Left lung (tissue), 10 donors: ENCODE results near the gene LTF. TPM values are rescaled to one million over a fixed set of nuclear protein-coding genes. Genes with fewer than 3 reads are reported as not detected.
A peak's percentile ranks its signal among the peaks of the same experiment; 100 is the strongest.

Experiments
- ATAC-seq: fragments of 200-7000 bp; cut with Tn5 transposase; one replicate; pipeline ENCODE4 v1.9.1; 2020; ENCODE audit warnings: moderate library complexity
- DNase-seq, 4 donors: peaks; one replicate each; pipeline ENCODE4 v3.0.0-alpha.2; 2013 to 2020
- H3K27ac ChIP-seq, 2 donors: fragments of 200-600 bp; sonication (generic) in 1 of 2; one replicate each; pipeline versions ENCODE4 v1.5.0 to v1.8.0; 2020 to 2021
- H3K27me3 ChIP-seq, 2 donors: fragments of 200-600 bp; sonication (generic) in 1 of 2; one replicate each; pipeline versions ENCODE4 v1.5.0 to v1.8.0; 2020 to 2021
- H3K36me3 ChIP-seq, 2 donors: fragments of 200-600 bp; sonication (generic) in 1 of 2; one replicate each; pipeline versions ENCODE4 v1.5.0 to v1.8.0; 2020 to 2021
- H3K4me1 ChIP-seq, 2 donors: fragments of 200-600 bp; one replicate each; pipeline ENCODE4 v1.8.0; 2021
- H3K4me3 ChIP-seq, 2 donors: fragments of 200-600 bp; sonication (generic) in 1 of 2; one replicate each; pipeline versions ENCODE4 v1.5.0 to v1.8.0; 2020 to 2021; ENCODE audit warnings: mild to moderate bottlenecking in 1 of 2
- H3K9me3 ChIP-seq, 2 donors: fragments of 200-600 bp; sonication (generic) in 1 of 2; one replicate each; pipeline versions ENCODE4 v1.5.0 to v1.8.0; 2020 to 2021
- intact Hi-C, 2 donors: fragments of 100-400 bp; cut with DNase I; formaldehyde crosslinking; loops; one replicate each; pipeline versions ENCODE4 v1.11.2 to v1.14.2; 2022
- polyA plus RNA-seq, 6 donors: library from polyadenylated mRNA; unstranded; fragments of 120-200 nt; gene quantifications; one replicate each; pipeline ENCODE4 v1.2.1, GENCODE V29; 2013; ENCODE audit not compliant: insufficient read length in 6 of 6
- total RNA-seq, 2 donors: library from RNA; stranded (reverse); fragmentation: NEBNext Ultra II Directional; extraction: Animal tissue kit (Norgen Biotek cat#: 25700); gene quantifications; one replicate each; pipeline ENCODE4 v1.2.1, GENCODE V29; 2021
- TF ChIP-seq, protein P1 (sequence below), 2 donors: fragments of 200-600 bp; sonication (generic) in 1 of 2; IDR thresholded peaks; one replicate each; pipeline versions ENCODE4 v1.5.0 to v1.8.0; 2021; ENCODE audit warnings: antibody characterized with exemption in 2 of 2
- donor health status: DM: no; HTN: yes; CAD: no.
- donor health status: DM: no; HTN: no; CAD: no.

Gene LTF
- total and polyA plus RNA-seq, 8 donors = 2.3 to 113 (median 5.5) TPM

DNA sequence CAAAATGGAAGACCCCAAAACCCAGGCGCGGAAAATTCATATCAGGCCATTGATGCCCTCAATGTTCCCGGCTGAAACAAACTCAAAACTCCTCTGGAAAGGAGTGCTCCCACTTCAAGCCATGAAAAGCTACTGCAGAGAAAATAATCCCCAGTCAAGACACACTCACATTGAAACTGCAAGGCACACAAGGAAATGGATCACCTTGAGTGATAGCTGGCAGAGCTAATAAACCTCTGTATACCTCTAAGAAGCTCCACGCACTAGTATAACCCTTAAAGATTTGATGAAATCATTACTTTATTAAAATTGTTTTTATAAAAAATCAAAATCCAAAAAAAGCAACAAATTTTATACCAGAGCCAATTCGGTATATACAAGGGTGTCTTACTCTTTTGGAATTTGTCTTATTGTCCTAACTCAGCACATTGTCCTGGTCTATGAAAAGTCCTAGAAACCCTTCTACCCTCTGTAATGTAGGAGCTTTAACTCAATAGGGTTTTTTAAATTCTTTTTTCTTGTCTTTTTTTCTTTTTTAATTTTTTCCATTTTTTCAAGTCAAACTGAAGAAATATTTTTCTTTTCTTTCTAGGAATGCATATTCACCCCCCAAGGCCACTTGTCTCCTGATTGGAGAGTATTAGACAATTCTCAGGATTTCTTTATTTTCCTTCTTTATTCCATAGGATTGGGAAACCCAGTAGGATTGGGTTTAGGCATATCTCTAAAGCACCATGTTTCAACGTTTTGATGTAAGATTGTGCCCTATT lies 66.3 kb downstream of the LTF start:
- DNase-seq (no peak), ATAC-seq (no peak)
- Histone ChIP-seq H3K4me3 (no peak overlapping the region), H3K27me3 (no peaks in the 10 kb centered on the region), H3K36me3 (no peaks in the 10 kb centered on the region), H3K9me3 (no peaks in the 10 kb centered on the region), H3K27ac (peak overlapping the region; percentile 7 to 60), H3K4me1 (peaks cover 30 to 72% of the 10 kb centered on the region in 2 donors)
- intact Hi-C loops = no loop called here
- TF ChIP-seq, protein P1, sequence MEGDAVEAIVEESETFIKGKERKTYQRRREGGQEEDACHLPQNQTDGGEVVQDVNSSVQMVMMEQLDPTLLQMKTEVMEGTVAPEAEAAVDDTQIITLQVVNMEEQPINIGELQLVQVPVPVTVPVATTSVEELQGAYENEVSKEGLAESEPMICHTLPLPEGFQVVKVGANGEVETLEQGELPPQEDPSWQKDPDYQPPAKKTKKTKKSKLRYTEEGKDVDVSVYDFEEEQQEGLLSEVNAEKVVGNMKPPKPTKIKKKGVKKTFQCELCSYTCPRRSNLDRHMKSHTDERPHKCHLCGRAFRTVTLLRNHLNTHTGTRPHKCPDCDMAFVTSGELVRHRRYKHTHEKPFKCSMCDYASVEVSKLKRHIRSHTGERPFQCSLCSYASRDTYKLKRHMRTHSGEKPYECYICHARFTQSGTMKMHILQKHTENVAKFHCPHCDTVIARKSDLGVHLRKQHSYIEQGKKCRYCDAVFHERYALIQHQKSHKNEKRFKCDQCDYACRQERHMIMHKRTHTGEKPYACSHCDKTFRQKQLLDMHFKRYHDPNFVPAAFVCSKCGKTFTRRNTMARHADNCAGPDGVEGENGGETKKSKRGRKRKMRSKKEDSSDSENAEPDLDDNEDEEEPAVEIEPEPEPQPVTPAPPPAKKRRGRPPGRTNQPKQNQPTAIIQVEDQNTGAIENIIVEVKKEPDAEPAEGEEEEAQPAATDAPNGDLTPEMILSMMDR (IDR thresholded peaks at IDR 0.05) = no peak

DNA sequence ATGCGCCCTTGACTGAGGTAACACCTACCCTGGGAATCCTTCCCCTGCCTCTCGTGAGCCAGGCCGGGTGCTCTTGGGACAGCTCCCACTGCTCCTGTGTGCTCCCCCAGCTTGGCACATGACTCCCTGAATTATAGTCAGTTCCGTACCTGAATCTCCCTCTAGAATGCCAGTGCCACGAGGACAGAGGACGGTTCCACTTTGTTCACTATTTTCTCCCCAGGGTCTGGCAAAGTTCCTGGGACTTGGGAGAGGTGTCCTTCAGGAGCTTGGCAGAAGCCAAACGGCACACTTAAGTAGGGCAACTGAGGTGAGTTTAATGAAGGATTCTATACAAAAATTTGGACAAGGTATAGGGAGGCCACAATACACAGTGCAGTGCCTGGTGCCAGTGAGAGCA lies 67.6 kb downstream of the LTF start:
- Histone ChIP-seq H3K9me3 (no peaks in the 10 kb centered on the region), H3K36me3 (no peaks in the 10 kb centered on the region), H3K27ac (peak overlapping the region in 1 of 2 donors; percentile 86), H3K4me3 (no peak overlapping the region), H3K27me3 (no peaks in the 10 kb centered on the region), H3K4me1 (peaks cover 30 to 83% of the 10 kb centered on the region in 2 donors)
- intact Hi-C loops = no loop called here
- DNase-seq = no peak
- ATAC-seq = peak; percentile 16
- TF ChIP-seq, protein P1 (IDR thresholded peaks at IDR 0.05) = no peak

- TF ChIP-seq, protein P1 (IDR thresholded peaks at IDR 0.05) = no peak
- Histone ChIP-seq H3K9me3 (no peaks in the 10 kb centered on the region), H3K4me1 (peaks cover 30 to 83% of the 10 kb centered on the region in 2 donors), H3K27ac (peak overlapping the region in 1 of 2 donors; percentile 86), H3K4me3 (no peak overlapping the region), H3K27me3 (no peaks in the 10 kb centered on the region), H3K36me3 (no peaks in the 10 kb centered on the region)
- ATAC-seq = peak; percentile 13
- peak in 1 of 4 donors; percentile 64 for DNase-seq
- intact Hi-C loops = no loop called here
These were observed 68.8 kb downstream of the LTF start for GRCh38 chr3:46395766-46396530.

DNA sequence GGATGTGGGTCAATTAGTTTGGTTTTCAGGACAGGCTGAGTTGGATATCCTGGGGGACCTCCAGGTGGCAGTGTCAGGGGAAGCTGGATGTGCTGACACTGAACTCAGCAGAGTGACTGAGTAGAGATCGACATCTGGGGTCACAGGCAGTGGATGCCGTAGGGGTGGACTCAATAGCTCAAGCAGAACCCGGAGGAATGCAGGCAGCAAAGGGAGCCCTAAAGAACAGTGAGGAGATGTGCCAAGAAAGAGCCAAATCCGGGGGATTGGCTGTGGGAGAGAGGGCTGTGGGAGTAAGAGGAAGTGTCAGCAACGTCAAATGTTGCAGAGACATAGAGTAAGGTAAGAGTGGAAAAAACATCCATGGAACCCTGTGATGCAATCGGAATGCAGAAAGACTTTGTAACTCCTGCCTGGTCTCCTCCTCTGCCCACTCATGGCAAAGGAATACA lies 69.5 kb downstream of the LTF start:
- TF ChIP-seq, protein P1 (IDR thresholded peaks at IDR 0.05) = no peak
- no peak overlapping the region for H3K4me3 ChIP-seq
- DNase-seq (no peak), ATAC-seq (peak; percentile 24)
- no peaks in the 10 kb centered on the region for H3K36me3 ChIP-seq
- H3K27me3 ChIP-seq = no peaks in the 10 kb centered on the region
- no peaks in the 10 kb centered on the region for H3K9me3 ChIP-seq
- intact Hi-C loops = no loop called here
- H3K27ac ChIP-seq = peak overlapping the region in 1 of 2 donors; percentile 86
- H3K4me1 ChIP-seq = peaks cover 23 to 76% of the 10 kb centered on the region in 2 donors
